Adrenal gland (tissue), 12 donors: ENCODE data around the gene IPO9. TPM values are rescaled to one million over a fixed set of nuclear protein-coding genes. Genes with fewer than 3 reads are reported as not detected.

ENCODE experiments used
- DNase-seq, 7 donors: peaks; one replicate each; pipeline ENCODE4 v3.0.0-alpha.2; 2019 to 2020
- H3K27ac ChIP-seq, 5 donors: fragments of 200-600 bp; sonication (generic) in 4 of 5; 1 replicate in 3 of 5; 2 replicates in 2 of 5; pipeline versions ENCODE4 v1.5.1 to v1.8.0; 2016 to 2020; ENCODE audit warnings: mild to moderate bottlenecking in 1 of 5
- H3K27me3 ChIP-seq: fragments of 200-600 bp; 2 replicates; pipeline ENCODE4 v1.8.0; 2021
- H3K36me3 ChIP-seq, 2 donors: fragments of 200-600 bp; replicated peaks in 1 of 2; 1 replicate in 1 of 2; 2 replicates in 1 of 2; pipeline versions ENCODE4 v1.5.1 to v1.8.0; 2018 to 2022
- H3K4me1 ChIP-seq, 2 donors: fragments of 200-600 bp; replicated peaks in 1 of 2; 1 replicate in 1 of 2; 2 replicates in 1 of 2; pipeline versions ENCODE4 v1.5.1 to v1.8.0; 2018 to 2021
- H3K4me3 ChIP-seq, 4 donors: fragments of 200-600 bp; sonication (generic) in 3 of 4; one replicate each; pipeline ENCODE4 v1.5.1; 2016 to 2018
- H3K9me3 ChIP-seq, 3 donors: fragments of 200-600 bp; sonication (generic) in 1 of 3; replicated peaks in 1 of 3; 1 replicate in 2 of 3; 2 replicates in 1 of 3; pipeline versions ENCODE4 v1.5.1 to v1.8.0; 2016 to 2021
- CTCF ChIP-seq, 6 experiments: fragments of 450-650 bp in 4 of 6; fragments of 200-600 bp in 2 of 6; sonication (generic) in 1 of 6; IDR thresholded peaks; 1 replicate in 5 of 6; 2 replicates in 1 of 6; pipeline versions ENCODE4 v1.5.1 to v1.8.0; 2016 to 2021; ENCODE audit warnings: antibody characterized with exemption in 6 of 6, mild to moderate bottlenecking in 2 of 6, moderate library complexity in 1 of 6
- POLR2A ChIP-seq, 2 donors: fragments of 450-650 bp; IDR thresholded peaks; one replicate each; pipeline ENCODE4 v1.6.1; 2017; ENCODE audit warnings: antibody characterized with exemption in 2 of 2, mild to moderate bottlenecking in 2 of 2, moderate library complexity in 1 of 2
- WGBS, 4 donors: extraction: QIAGEN DNeasy Blood & Tissue Kit in 2 of 4; methylation state at CpG; one replicate each; pipeline versions ENCODE4 v1.1.5 to v1.1.7; 2013 to 2017; 5-methylcytosine and 5-hydroxymethylcytosine counted together
- intact Hi-C, 2 donors: fragments of 100-400 bp; cut with DNase I; formaldehyde crosslinking; loops; one replicate each; pipeline versions ENCODE4 v1.14.1 to v1.15.0; 2022 to 2023
- polyA plus RNA-seq, 3 donors: library from polyadenylated mRNA; stranded (reverse); fragments of 200-250 nt in 2 of 3; fragments of 350-450 nt in 1 of 3; fragmentation: Illumina TruSeq in 1 of 3; extraction: RNeasy Lipid Tissue Mini Kit (QIAGEN cat#74804) in 1 of 3; gene quantifications; one replicate each; pipeline ENCODE4 v1.2.3, GENCODE V29; 2013 to 2014
- total RNA-seq, 9 donors: library from RNA; depleted of rRNA in 4 of 9; stranded (reverse); fragments of >200 nt in 4 of 9; fragments of 120-200 nt in 1 of 9; fragmentation: NEBNext Ultra II Directional in 1 of 9; extraction: Animal tissue kit (Norgen Biotek cat#: 25700) in 1 of 9; gene quantifications; one replicate each; pipeline versions ENCODE4 v1.1.0 to v1.2.4, GENCODE V29; 2013 to 2023
- donor health status: healthy with polysubstance abuse.
- donor health status: Bipolar disorder and iron deficiency.
- donor health status: DM: yes; HTN: yes; CAD: no.
- donor health status: DM: no; HTN: no; CAD: no.
- donor health status: DM: no; HTN: no; CAD: no.
- donor health status: DM: yes; HTN: yes; CAD: no.

The IPO9 gene
- total and polyA plus RNA-seq, 12 donors, result 13.6 to 45.2 (median 28.5) TPM

- intact Hi-C loops, result loop anchor here in 1 of 2 donors (5.0 kb wide), 1 partner anchor 233 kb away; no protein-coding TSS in a partner anchor
- no peak for DNase-seq
Measured at GRCh38 chr1:201790261-201790660, 38.7 kb upstream of the IPO9 start.

GRCh38 chr1:201791051-201791778 is 37.7 kb upstream of the IPO9 start:
- H3K4me3 ChIP-seq, result no peak overlapping the region
- peak overlapping the region in 3 of 5 donors; percentile 16 to 76 (median 72) for H3K27ac ChIP-seq
- H3K36me3 ChIP-seq, result peaks cover 0 to 42% of the 10 kb centered on the region in 2 donors
- intact Hi-C loops, result loop anchor here in 1 of 2 donors (5.0 kb wide), 1 partner anchor 234 kb away; no protein-coding TSS in a partner anchor
- no peak for DNase-seq
- H3K27me3 ChIP-seq, result no peaks in the 10 kb centered on the region
- WGBS, 4 donors, result 48 to 58% (median 51%) methylated on average over 7 to 8 of the region's 8 CpGs
- peaks cover 11 to 40% of the 10 kb centered on the region in 2 donors for H3K4me1 ChIP-seq
- TF ChIP-seq POLR2A (IDR thresholded peaks at IDR 0.05), result no peak
- H3K9me3 ChIP-seq, result no peaks in the 10 kb centered on the region

More at GRCh38 chr1:201790261-201790660, 38.7 kb upstream of the IPO9 start:
- WGBS, 4 donors, result 46 to 54% (median 50%) methylated on average over 2 of the region's 2 CpGs
- H3K4me1 ChIP-seq, result peaks cover 11 to 40% of the 10 kb centered on the region in 2 donors
- peaks cover 0 to 41% of the 10 kb centered on the region in 2 donors for H3K36me3 ChIP-seq
- TF ChIP-seq CTCF (IDR thresholded peaks at IDR 0.05) (no peak), POLR2A (IDR thresholded peaks at IDR 0.05) (no peak)
- H3K4me3 ChIP-seq, result no peak overlapping the region
- H3K9me3 ChIP-seq, result no peaks in the 10 kb centered on the region
- H3K27me3 ChIP-seq, result no peaks in the 10 kb centered on the region
- peak overlapping the region in 3 of 5 donors; percentile 6 to 76 (median 72) for H3K27ac ChIP-seq

GRCh38 chr1:201791779-201792173 is 37.2 kb upstream of the IPO9 start:
- Histone ChIP-seq H3K4me1 (peaks cover 11 to 40% of the 10 kb centered on the region in 2 donors), H3K4me3 (no peak overlapping the region), H3K9me3 (no peaks in the 10 kb centered on the region), H3K36me3 (peaks cover 0 to 38% of the 10 kb centered on the region in 2 donors), H3K27ac (peak overlapping the region in 4 of 5 donors; percentile 14 to 76 (median 44)), H3K27me3 (no peaks in the 10 kb centered on the region)
- no peak for TF ChIP-seq POLR2A (IDR thresholded peaks at IDR 0.05)
- no peak for TF ChIP-seq CTCF (IDR thresholded peaks at IDR 0.05)
- WGBS, 4 donors, result 20 to 39% (median 35%) methylated on average over 3 of the region's 3 CpGs
- DNase-seq, result peak in 6 of 7 donors; percentile 28 to 72 (median 33)
- intact Hi-C loops, result loop anchor here (2.0 to 5.0 kb wide), 3 partner anchors 83 to 234 kb away; no protein-coding TSS in a partner anchor

GRCh38 chr1:201792534-201793305 is 36.2 kb upstream of the IPO9 start:
- intact Hi-C loops, result loop anchor here (2.0 to 5.0 kb wide), 3 partner anchors 84 to 235 kb away; no protein-coding TSS in a partner anchor

More at GRCh38 chr1:201792534-201793305, 36.2 kb upstream of the IPO9 start:
- no peaks in the 10 kb centered on the region for H3K9me3 ChIP-seq
- peak; percentile 73 to 94 (median 81) for DNase-seq
- no peaks in the 10 kb centered on the region for H3K27me3 ChIP-seq
- peaks cover 0 to 31% of the 10 kb centered on the region in 2 donors for H3K36me3 ChIP-seq
- TF ChIP-seq POLR2A (IDR thresholded peaks at IDR 0.05), result no peak
- peak; percentile 95 to 99 (median 98) for TF ChIP-seq CTCF (IDR thresholded peaks at IDR 0.05)
- H3K4me3 ChIP-seq, result no peak overlapping the region
- peak overlapping the region in 4 of 5 donors; percentile 5 to 76 (median 43) for H3K27ac ChIP-seq
- H3K4me1 ChIP-seq, result peaks cover 11 to 40% of the 10 kb centered on the region in 2 donors
- 48 to 61% (median 50%) methylated on average over 9 of the region's 9 CpGs for WGBS, 4 donors
